ENCODE results near the gene CNGA3.
A peak's percentile ranks its signal among the peaks of the same experiment; 100 is the strongest.
"Not testable (repeated sequence)": the region's sequence is repeated elsewhere in the genome, so short reads cannot be mapped to it uniquely, and the experiment has no call there.

Gene CNGA3

GRCh38 chr2:98404556-98405250 lies 58.4 kb downstream of the CNGA3 start:
- DNase-seq, result no peak

GRCh38 chr2:98405301-98405700 lies 59.0 kb downstream of the CNGA3 start:
- no peak for DNase-seq

- DNase-seq, result no peak
These were observed 61.9 kb downstream of the CNGA3 start for GRCh38 chr2:98408155-98408554.

GRCh38 chr2:98412751-98413458 lies 66.6 kb downstream of the CNGA3 start:
- peak in 1 of 2 experiments; percentile 41 for DNase-seq

GRCh38 chr2:98414246-98414645 lies 68.0 kb downstream of the CNGA3 start:
- not testable (repeated sequence) for DNase-seq

GRCh38 chr2:98415719-98416248 lies 69.5 kb downstream of the CNGA3 start:
- not testable (repeated sequence) for DNase-seq

- DNase-seq, result no peak
These were observed 70.3 kb downstream of the CNGA3 start for GRCh38 chr2:98416383-98417159.

- no peak for DNase-seq
These were observed 73.3 kb downstream of the CNGA3 start for GRCh38 chr2:98419544-98419943.

GRCh38 chr2:98419977-98420725 lies 73.9 kb downstream of the CNGA3 start:
- DNase-seq, result no peak

GRCh38 chr2:98422449-98422848 lies 76.2 kb downstream of the CNGA3 start:
- DNase-seq, result no peak

- DNase-seq, result no peak
These were observed 80.5 kb downstream of the CNGA3 start for GRCh38 chr2:98426771-98427170.

- DNase-seq, result no peak
These were observed 85.9 kb downstream of the CNGA3 start for GRCh38 chr2:98432145-98432544.

- DNase-seq, result no peak
These were observed 87.2 kb downstream of the CNGA3 start for GRCh38 chr2:98433363-98433964.

GRCh38 chr2:98434492-98434891 lies 88.2 kb downstream of the CNGA3 start:
- DNase-seq, result no peak

- not testable (repeated sequence) for DNase-seq
These were observed 89.4 kb downstream of the CNGA3 start for GRCh38 chr2:98435670-98436069.

- no peak for DNase-seq
These were observed 90.5 kb downstream of the CNGA3 start for GRCh38 chr2:98436734-98437133.

GRCh38 chr2:98438190-98439133 lies 92.2 kb downstream of the CNGA3 start:
- no peak for DNase-seq

GRCh38 chr2:98441706-98442450 lies 95.6 kb downstream of the CNGA3 start:
- DNase-seq, result no peak

- no peak for DNase-seq
These were observed 96.2 kb downstream of the CNGA3 start for GRCh38 chr2:98442488-98442887.

Measured in cerebellar nuclear complex (tissue), 1 donor.